Activated naive CD4-positive, alpha-beta T cell treated with anti-CD3 and anti-CD28 coated beads for 36 hours (primary cell): ENCODE measurements around the gene PTPRM. TPM values are rescaled to one million over a fixed set of nuclear protein-coding genes. Genes with fewer than 3 reads are reported as not detected.

Experiments
- CTCF ChIA-PET: fragments of 350-600 bp; sonication (Branson Sonifier 250); formaldehyde crosslinking; loops from one replicate; lab custom pipeline; 2021; ENCODE audit warnings: antibody characterized with exemption; lab: Charles Lee
- DNase-seq: peaks from one replicate; pipeline ENCODE4 v3.0.0-alpha.2; 2020
- H3K27ac Mint-ChIP-seq: one replicate; pipeline ENCODE4 v1.8.0; 2021; ENCODE audit warnings: mild to moderate bottlenecking, mixed read lengths
- H3K27me3 Mint-ChIP-seq: one replicate; pipeline ENCODE4 v1.8.0; 2021; ENCODE audit warnings: low read depth, mixed read lengths
- H3K36me3 Mint-ChIP-seq: one replicate; pipeline ENCODE4 v1.8.0; 2021; ENCODE audit warnings: low read depth, mixed read lengths
- H3K4me1 Mint-ChIP-seq: one replicate; pipeline ENCODE4 v1.8.0; 2021; ENCODE audit warnings: low read depth, mixed read lengths
- H3K4me3 Mint-ChIP-seq: one replicate; pipeline ENCODE4 v1.8.0; 2021; ENCODE audit warnings: mild to moderate bottlenecking, moderate library complexity, mixed read lengths
- H3K9me3 Mint-ChIP-seq: one replicate; pipeline ENCODE4 v1.8.0; 2021; ENCODE audit warnings: mixed read lengths
- intact Hi-C: fragments of 100-400 bp; cut with micrococcal nuclease; formaldehyde crosslinking; loops from one replicate; pipeline ENCODE4 v1.15.1; 2023
- total RNA-seq, 2 experiments: library from RNA; stranded (reverse); gene quantifications; one replicate each; pipeline ENCODE4 v1.2.3, GENCODE V29; 2021

The PTPRM gene
- total RNA-seq, 2 experiments from 2014 or later = 4.3 to 6.1 TPM

GRCh38 chr18:8151181-8151580, 584.1 kb downstream of the PTPRM start:
- H3K9me3 Mint-ChIP-seq = peaks cover 7% of the 10 kb centered on the region
- H3K36me3 Mint-ChIP-seq = no peaks in the 10 kb centered on the region
- intact Hi-C loops = no loop called here
- H3K4me1 Mint-ChIP-seq = no peaks in the 10 kb centered on the region
- CTCF ChIA-PET = no interaction called here
- no peaks in the 10 kb centered on the region for H3K27me3 Mint-ChIP-seq
- no peak overlapping the region for H3K4me3 Mint-ChIP-seq
- no peak overlapping the region for H3K27ac Mint-ChIP-seq
- no peak for DNase-seq

- intact Hi-C loops = no loop called here
- DNase-seq = no peak
- Mint-ChIP-seq H3K4me3 (no peak overlapping the region), H3K27ac (no peak overlapping the region), H3K4me1 (no peaks in the 10 kb centered on the region), H3K9me3 (no peaks in the 10 kb centered on the region), H3K36me3 (no peaks in the 10 kb centered on the region), H3K27me3 (no peaks in the 10 kb centered on the region)
- CTCF ChIA-PET = no interaction called here
These were observed 586.9 kb downstream of the PTPRM start for GRCh38 chr18:8153887-8154583.

GRCh38 chr18:8162802-8163201, 595.7 kb downstream of the PTPRM start:
- no peak for DNase-seq
- CTCF ChIA-PET = interaction anchor here (0.5 kb wide), 1 partner anchor 481 kb away, joined by 3 read pairs; no protein-coding TSS in a partner anchor
- no peaks in the 10 kb centered on the region for H3K4me1 Mint-ChIP-seq
- no peak overlapping the region for H3K27ac Mint-ChIP-seq
- H3K4me3 Mint-ChIP-seq = no peak overlapping the region
- no peaks in the 10 kb centered on the region for H3K9me3 Mint-ChIP-seq
- no peaks in the 10 kb centered on the region for H3K27me3 Mint-ChIP-seq
- intact Hi-C loops = no loop called here
- H3K36me3 Mint-ChIP-seq = no peaks in the 10 kb centered on the region

- Mint-ChIP-seq H3K9me3 (no peaks in the 10 kb centered on the region), H3K27ac (no peak overlapping the region), H3K27me3 (no peaks in the 10 kb centered on the region), H3K4me1 (no peaks in the 10 kb centered on the region), H3K36me3 (no peaks in the 10 kb centered on the region), H3K4me3 (no peak overlapping the region)
- DNase-seq = no peak
- CTCF ChIA-PET = interaction anchor here (0.5 kb wide), 1 partner anchor 480 kb away, joined by 3 read pairs; no protein-coding TSS in a partner anchor
- intact Hi-C loops = no loop called here
These were observed 596.3 kb downstream of the PTPRM start for GRCh38 chr18:8163286-8163959.

- H3K27ac Mint-ChIP-seq = no peak overlapping the region
- no peaks in the 10 kb centered on the region for H3K36me3 Mint-ChIP-seq
- H3K27me3 Mint-ChIP-seq = no peaks in the 10 kb centered on the region
- no peak overlapping the region for H3K4me3 Mint-ChIP-seq
- no peak for DNase-seq
- H3K9me3 Mint-ChIP-seq = no peaks in the 10 kb centered on the region
- H3K4me1 Mint-ChIP-seq = no peaks in the 10 kb centered on the region
- CTCF ChIA-PET = no interaction called here
- intact Hi-C loops = no loop called here
These were observed 598.0 kb downstream of the PTPRM start for GRCh38 chr18:8165095-8165494.

- no peaks in the 10 kb centered on the region for H3K9me3 Mint-ChIP-seq
- intact Hi-C loops = no loop called here
These were observed 599.9 kb downstream of the PTPRM start for GRCh38 chr18:8167026-8167425.

GRCh38 chr18:8167673-8168072, 600.6 kb downstream of the PTPRM start:
- DNase-seq = no peak
- no peak overlapping the region for H3K4me3 Mint-ChIP-seq
- intact Hi-C loops = no loop called here
- H3K27me3 Mint-ChIP-seq = no peaks in the 10 kb centered on the region
- no peak overlapping the region for H3K27ac Mint-ChIP-seq
- H3K4me1 Mint-ChIP-seq = no peaks in the 10 kb centered on the region
- CTCF ChIA-PET = no interaction called here
- no peaks in the 10 kb centered on the region for H3K9me3 Mint-ChIP-seq
- no peaks in the 10 kb centered on the region for H3K36me3 Mint-ChIP-seq

More at GRCh38 chr18:8167026-8167425, 599.9 kb downstream of the PTPRM start:
- no peaks in the 10 kb centered on the region for H3K36me3 Mint-ChIP-seq
- no peaks in the 10 kb centered on the region for H3K27me3 Mint-ChIP-seq
- no peak overlapping the region for H3K4me3 Mint-ChIP-seq
- CTCF ChIA-PET = no interaction called here
- DNase-seq = no peak
- no peak overlapping the region for H3K27ac Mint-ChIP-seq
- H3K4me1 Mint-ChIP-seq = no peaks in the 10 kb centered on the region

GRCh38 chr18:8169722-8170121, 602.6 kb downstream of the PTPRM start:
- no peaks in the 10 kb centered on the region for H3K27me3 Mint-ChIP-seq
- CTCF ChIA-PET = no interaction called here
- no peak overlapping the region for H3K4me3 Mint-ChIP-seq
- H3K36me3 Mint-ChIP-seq = no peaks in the 10 kb centered on the region
- no peak overlapping the region for H3K27ac Mint-ChIP-seq
- intact Hi-C loops = no loop called here
- H3K4me1 Mint-ChIP-seq = no peaks in the 10 kb centered on the region
- no peak for DNase-seq
- H3K9me3 Mint-ChIP-seq = no peaks in the 10 kb centered on the region

GRCh38 chr18:8174771-8175170, 607.7 kb downstream of the PTPRM start:
- CTCF ChIA-PET = no interaction called here
- Mint-ChIP-seq H3K36me3 (no peaks in the 10 kb centered on the region), H3K9me3 (peaks cover 6% of the 10 kb centered on the region), H3K27ac (no peak overlapping the region), H3K4me3 (no peak overlapping the region), H3K27me3 (no peaks in the 10 kb centered on the region), H3K4me1 (no peaks in the 10 kb centered on the region)
- no peak for DNase-seq
- intact Hi-C loops = no loop called here

- H3K36me3 Mint-ChIP-seq = no peaks in the 10 kb centered on the region
- CTCF ChIA-PET = no interaction called here
- H3K4me1 Mint-ChIP-seq = no peaks in the 10 kb centered on the region
- intact Hi-C loops = no loop called here
- no peak overlapping the region for H3K4me3 Mint-ChIP-seq
- H3K27ac Mint-ChIP-seq = no peak overlapping the region
- H3K27me3 Mint-ChIP-seq = no peaks in the 10 kb centered on the region
- peaks cover 8% of the 10 kb centered on the region for H3K9me3 Mint-ChIP-seq
- no peak for DNase-seq
These were observed 608.5 kb downstream of the PTPRM start for GRCh38 chr18:8175501-8176061.

- Mint-ChIP-seq H3K9me3 (peaks cover 8% of the 10 kb centered on the region), H3K4me3 (no peak overlapping the region), H3K27ac (no peak overlapping the region), H3K4me1 (no peaks in the 10 kb centered on the region), H3K27me3 (no peaks in the 10 kb centered on the region), H3K36me3 (no peaks in the 10 kb centered on the region)
- CTCF ChIA-PET = no interaction called here
- no peak for DNase-seq
- intact Hi-C loops = no loop called here
These were observed 609.0 kb downstream of the PTPRM start for GRCh38 chr18:8176109-8176508.

- CTCF ChIA-PET = no interaction called here
- no peaks in the 10 kb centered on the region for H3K27me3 Mint-ChIP-seq
- DNase-seq = no peak
- H3K9me3 Mint-ChIP-seq = peaks cover 8% of the 10 kb centered on the region
- no peak overlapping the region for H3K4me3 Mint-ChIP-seq
- H3K27ac Mint-ChIP-seq = no peak overlapping the region
- no peaks in the 10 kb centered on the region for H3K4me1 Mint-ChIP-seq
- intact Hi-C loops = no loop called here
- no peaks in the 10 kb centered on the region for H3K36me3 Mint-ChIP-seq
These were observed 609.4 kb downstream of the PTPRM start for GRCh38 chr18:8176554-8176953.
